Left ventricle myocardium inferior (tissue), 1 donor: ENCODE data around the gene MCAT. TPM values are rescaled to one million over a fixed set of nuclear protein-coding genes. Genes with fewer than 3 reads are reported as not detected.

ENCODE experiments used
- DNase-seq: peaks from one replicate; pipeline ENCODE4 v3.0.0-alpha.2; 2020
- H3K27ac ChIP-seq: fragments of 200-600 bp; replicated peaks from 2 replicates; pipeline ENCODE4 v1.8.0; 2021
- H3K27me3 ChIP-seq: fragments of 200-600 bp; 2 replicates; pipeline ENCODE4 v1.8.0; 2021; ENCODE audit warnings: low read depth
- H3K36me3 ChIP-seq: fragments of 200-600 bp; 2 replicates; pipeline ENCODE4 v1.8.0; 2021
- H3K4me1 ChIP-seq: fragments of 200-600 bp; 2 replicates; pipeline ENCODE4 v1.8.0; 2021
- H3K4me3 ChIP-seq: fragments of 200-600 bp; 2 replicates; pipeline ENCODE4 v1.8.0; 2021; ENCODE audit warnings: mild to moderate bottlenecking, moderate library complexity
- H3K9me3 ChIP-seq: fragments of 200-600 bp; replicated peaks from 2 replicates; pipeline ENCODE4 v1.8.0; 2021
- CTCF ChIP-seq: fragments of 200-600 bp; IDR thresholded peaks from 2 replicates; pipeline ENCODE4 v1.8.0; 2021; ENCODE audit warnings: antibody characterized with exemption, mild to moderate bottlenecking, borderline replicate concordance
- intact Hi-C: fragments of 100-400 bp; cut with micrococcal nuclease; formaldehyde crosslinking; loops from one replicate; pipeline ENCODE4 v1.11.0; 2022
- total RNA-seq: library from RNA; stranded (reverse); fragmentation: NEBNext Ultra II Directional; extraction: Animal tissue kit (Norgen Biotek cat#: 25700); gene quantifications from one replicate; pipeline ENCODE4 v1.2.1, GENCODE V29; 2021
- donor health status: DM: no; HTN: yes; CAD: no; lungs with severe emphysema.

The MCAT gene
- total RNA-seq, 1 donor from 2014 or later = 16.4 TPM

- intact Hi-C loops = no loop called here
- H3K27me3 ChIP-seq = no peaks in the 10 kb centered on the region
- no peak overlapping the region for H3K4me3 ChIP-seq
- H3K4me1 ChIP-seq = no peaks in the 10 kb centered on the region
- DNase-seq = no peak
- TF ChIP-seq CTCF = no peak
- peaks cover 76% of the 10 kb centered on the region for H3K36me3 ChIP-seq
- H3K9me3 ChIP-seq = no peaks in the 10 kb centered on the region
- H3K27ac ChIP-seq = no peak overlapping the region
Measured at GRCh38 chr22:43171607-43172006, 28.4 kb upstream of the MCAT start.

GRCh38 chr22:43171019-43171491 is 27.9 kb upstream of the MCAT start:
- no peak for DNase-seq
- H3K9me3 ChIP-seq = no peaks in the 10 kb centered on the region
- H3K27ac ChIP-seq = no peak overlapping the region
- no peak for TF ChIP-seq CTCF
- intact Hi-C loops = no loop called here
- peaks cover 74% of the 10 kb centered on the region for H3K36me3 ChIP-seq
- H3K27me3 ChIP-seq = no peaks in the 10 kb centered on the region
- H3K4me3 ChIP-seq = no peak overlapping the region
- no peaks in the 10 kb centered on the region for H3K4me1 ChIP-seq

GRCh38 chr22:43170131-43170480 is 26.9 kb upstream of the MCAT start:
- Histone ChIP-seq H3K27me3 (no peaks in the 10 kb centered on the region), H3K36me3 (peaks cover 64% of the 10 kb centered on the region), H3K4me1 (no peaks in the 10 kb centered on the region), H3K9me3 (no peaks in the 10 kb centered on the region), H3K27ac (no peak overlapping the region), H3K4me3 (no peak overlapping the region)
- no peak for TF ChIP-seq CTCF
- intact Hi-C loops = no loop called here
- DNase-seq = no peak

- H3K36me3 ChIP-seq = peaks cover 59% of the 10 kb centered on the region
- peaks cover 5% of the 10 kb centered on the region for H3K4me1 ChIP-seq
- intact Hi-C loops = no loop called here
- H3K27me3 ChIP-seq = no peaks in the 10 kb centered on the region
- H3K27ac ChIP-seq = no peak overlapping the region
- DNase-seq = no peak
- no peak for TF ChIP-seq CTCF
- H3K4me3 ChIP-seq = no peak overlapping the region
- no peaks in the 10 kb centered on the region for H3K9me3 ChIP-seq
Measured at GRCh38 chr22:43169310-43170130, 26.3 kb upstream of the MCAT start.

GRCh38 chr22:43168471-43169309 is 25.5 kb upstream of the MCAT start:
- Histone ChIP-seq H3K27me3 (no peaks in the 10 kb centered on the region), H3K4me1 (peaks cover 11% of the 10 kb centered on the region), H3K27ac (peak overlapping the region; percentile 27), H3K36me3 (peaks cover 50% of the 10 kb centered on the region), H3K4me3 (no peak overlapping the region), H3K9me3 (no peaks in the 10 kb centered on the region)
- peak; percentile 17 for DNase-seq
- intact Hi-C loops = no loop called here
- TF ChIP-seq CTCF = no peak
